GM12864 (cell line): ENCODE data around the gene PVR.

Experiments used
- DNase-seq: peaks from one replicate; pipeline ENCODE4 v3.0.0-alpha.2; 2011; ENCODE audit warnings: low read depth
- H3K4me3 ChIP-seq: 2 replicates; pipeline ENCODE4 v1.5.1; 2011; ENCODE audit warnings: mild to moderate bottlenecking, low read depth, low read length, control low read depth
- TF ChIP-seq, protein P1 (sequence below): IDR thresholded peaks from 2 replicates; pipeline ENCODE4 v1.5.1; 2011; ENCODE audit warnings: low read depth, mild to moderate bottlenecking, moderate library complexity, low read length, control low read depth, inconsistent platforms; ENCODE audit errors: missing control alignments

The PVR gene

DNA sequence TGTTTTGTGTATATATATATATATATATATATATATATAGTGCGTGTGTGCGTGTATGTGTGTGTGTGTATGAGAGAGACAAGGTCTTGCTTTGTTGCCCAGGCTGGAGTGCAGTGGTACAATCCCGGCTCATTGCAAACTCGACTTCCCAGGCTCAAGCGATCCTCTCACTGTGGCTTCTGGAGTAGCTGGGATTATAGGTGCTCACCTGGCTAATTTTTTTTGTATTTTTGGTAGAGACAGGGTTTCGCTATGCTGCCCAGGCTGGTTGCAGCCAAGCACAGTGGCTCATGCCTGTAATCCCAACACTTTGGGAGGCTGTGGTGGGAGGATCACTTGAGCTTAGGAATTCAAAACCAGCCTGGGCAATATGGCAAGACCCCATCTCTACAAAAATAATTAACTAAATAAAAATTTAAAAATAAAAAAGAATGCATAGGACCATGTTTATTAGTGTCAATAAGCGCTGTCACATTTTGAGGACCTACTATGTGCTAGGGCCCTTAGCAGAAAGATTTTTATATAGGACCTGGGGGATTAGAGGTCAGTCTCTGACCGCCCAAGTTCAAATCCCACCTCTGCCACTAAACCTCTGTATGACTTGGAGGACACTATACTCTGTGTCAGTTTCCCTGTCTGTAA is 1.8 kb downstream of the PVR start:
- TF ChIP-seq, protein P1, sequence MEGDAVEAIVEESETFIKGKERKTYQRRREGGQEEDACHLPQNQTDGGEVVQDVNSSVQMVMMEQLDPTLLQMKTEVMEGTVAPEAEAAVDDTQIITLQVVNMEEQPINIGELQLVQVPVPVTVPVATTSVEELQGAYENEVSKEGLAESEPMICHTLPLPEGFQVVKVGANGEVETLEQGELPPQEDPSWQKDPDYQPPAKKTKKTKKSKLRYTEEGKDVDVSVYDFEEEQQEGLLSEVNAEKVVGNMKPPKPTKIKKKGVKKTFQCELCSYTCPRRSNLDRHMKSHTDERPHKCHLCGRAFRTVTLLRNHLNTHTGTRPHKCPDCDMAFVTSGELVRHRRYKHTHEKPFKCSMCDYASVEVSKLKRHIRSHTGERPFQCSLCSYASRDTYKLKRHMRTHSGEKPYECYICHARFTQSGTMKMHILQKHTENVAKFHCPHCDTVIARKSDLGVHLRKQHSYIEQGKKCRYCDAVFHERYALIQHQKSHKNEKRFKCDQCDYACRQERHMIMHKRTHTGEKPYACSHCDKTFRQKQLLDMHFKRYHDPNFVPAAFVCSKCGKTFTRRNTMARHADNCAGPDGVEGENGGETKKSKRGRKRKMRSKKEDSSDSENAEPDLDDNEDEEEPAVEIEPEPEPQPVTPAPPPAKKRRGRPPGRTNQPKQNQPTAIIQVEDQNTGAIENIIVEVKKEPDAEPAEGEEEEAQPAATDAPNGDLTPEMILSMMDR = no peak
- no peak overlapping the region for H3K4me3 ChIP-seq
- no peak for DNase-seq

DNA sequence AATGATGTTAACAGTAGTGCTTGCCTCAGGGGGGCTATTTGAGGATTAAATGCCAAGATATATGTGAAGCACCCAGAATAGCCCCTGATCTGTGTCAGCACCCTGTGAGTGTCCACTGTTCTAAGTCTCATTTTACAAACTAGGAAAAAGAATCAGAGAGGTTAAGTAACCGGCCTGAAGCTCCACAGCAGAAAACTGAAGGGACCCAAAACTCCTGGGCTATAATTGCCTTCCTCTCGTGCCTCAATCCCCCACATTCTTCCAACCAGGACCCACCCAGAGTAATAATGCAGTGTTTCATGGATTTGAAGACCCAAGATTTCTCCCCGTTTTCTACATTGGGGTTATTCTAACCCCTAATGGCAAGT is 2.3 kb downstream of the PVR start:
- H3K4me3 ChIP-seq = no peak overlapping the region
- DNase-seq = no peak
- TF ChIP-seq, protein P1 = no peak

DNA sequence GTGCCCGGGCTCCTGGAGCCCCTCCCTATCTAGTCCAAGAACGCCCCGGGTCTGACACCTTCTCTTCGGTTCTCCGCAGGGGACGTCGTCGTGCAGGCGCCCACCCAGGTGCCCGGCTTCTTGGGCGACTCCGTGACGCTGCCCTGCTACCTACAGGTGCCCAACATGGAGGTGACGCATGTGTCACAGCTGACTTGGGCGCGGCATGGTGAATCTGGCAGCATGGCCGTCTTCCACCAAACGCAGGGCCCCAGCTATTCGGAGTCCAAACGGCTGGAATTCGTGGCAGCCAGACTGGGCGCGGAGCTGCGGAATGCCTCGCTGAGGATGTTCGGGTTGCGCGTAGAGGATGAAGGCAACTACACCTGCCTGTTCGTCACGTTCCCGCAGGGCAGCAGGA is 3.4 kb downstream of the PVR start:
- no peak for DNase-seq
- H3K4me3 ChIP-seq = no peak overlapping the region
- TF ChIP-seq, protein P1 = no peak

DNA sequence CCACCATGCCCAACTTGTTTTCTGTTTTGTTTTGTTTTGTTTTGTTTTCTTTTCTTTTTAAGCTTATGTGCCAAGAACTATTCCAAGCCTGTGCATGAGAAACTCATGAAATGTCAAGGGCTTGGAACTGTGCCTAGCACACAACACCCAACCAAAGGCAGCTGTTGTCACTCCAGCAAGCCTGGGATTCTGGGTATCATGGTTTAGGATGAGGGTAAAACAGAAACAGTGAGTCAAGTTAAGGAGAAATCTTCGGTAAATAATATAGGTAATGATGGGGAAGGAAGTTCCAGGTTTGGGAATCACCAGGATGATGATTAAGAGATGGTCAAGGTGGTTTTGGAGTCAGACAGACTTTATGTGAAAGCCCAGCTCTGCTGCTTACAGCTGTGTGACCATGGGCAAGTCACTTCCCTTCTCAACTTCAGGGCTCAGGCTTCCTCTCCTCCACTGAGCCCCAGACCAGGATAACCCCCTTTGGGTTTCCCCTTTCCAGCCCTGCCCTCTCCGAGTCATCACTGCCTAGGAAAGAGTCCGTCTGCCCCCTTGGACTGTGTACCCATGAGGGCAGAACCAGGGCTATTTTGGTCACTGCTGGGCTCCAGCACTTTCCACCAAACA is 5.0 kb downstream of the PVR start:
- TF ChIP-seq, protein P1 = no peak
- DNase-seq = no peak
- no peak overlapping the region for H3K4me3 ChIP-seq

DNA sequence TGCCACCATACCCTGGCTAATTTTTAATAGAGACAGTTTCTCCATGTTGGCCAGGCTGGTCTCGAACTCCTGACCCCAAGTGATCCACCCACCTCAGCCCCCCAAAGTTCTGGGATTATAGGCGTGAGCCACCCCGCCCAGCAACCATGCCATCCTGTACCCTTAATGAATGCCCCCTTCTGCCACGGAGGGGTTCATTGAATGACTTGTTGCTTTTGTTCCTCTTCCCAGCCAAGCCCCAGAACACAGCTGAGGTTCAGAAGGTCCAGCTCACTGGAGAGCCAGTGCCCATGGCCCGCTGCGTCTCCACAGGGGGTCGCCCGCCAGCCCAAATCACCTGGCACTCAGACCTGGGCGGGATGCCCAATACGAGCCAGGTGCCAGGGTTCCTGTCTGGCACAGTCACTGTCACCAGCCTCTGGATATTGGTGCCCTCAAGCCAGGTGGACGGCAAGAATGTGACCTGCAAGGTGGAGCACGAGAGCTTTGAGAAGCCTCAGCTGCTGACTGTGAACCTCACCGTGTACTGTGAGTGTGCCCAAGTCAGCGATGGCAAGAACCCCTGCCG is 6.0 kb downstream of the PVR start:
- TF ChIP-seq, protein P1 = no peak
- DNase-seq = no peak
- no peak overlapping the region for H3K4me3 ChIP-seq

DNA sequence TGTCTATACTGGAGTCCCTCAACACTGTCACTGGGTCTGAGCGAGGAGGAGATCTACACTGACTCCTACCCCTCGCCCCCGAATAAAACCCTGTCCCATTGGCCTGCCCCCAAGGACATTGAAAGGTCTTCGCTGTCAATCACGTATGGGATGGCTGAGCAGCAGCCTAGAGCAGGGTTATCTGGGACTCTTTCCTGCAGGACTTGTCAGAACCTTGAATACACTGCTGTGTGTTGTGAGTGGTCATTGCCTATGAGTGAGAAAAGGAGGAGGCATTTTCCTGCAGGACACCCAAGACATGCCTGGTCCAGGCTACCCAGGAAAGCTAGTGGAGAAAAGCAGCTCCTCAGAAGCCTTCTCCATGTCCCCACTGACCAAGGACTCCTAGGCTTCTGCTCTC is 9.6 kb downstream of the PVR start:
- TF ChIP-seq, protein P1 = no peak
- no peak overlapping the region for H3K4me3 ChIP-seq
- DNase-seq = no peak
